Effector memory CD8-positive, alpha-beta T cell (primary cell): ENCODE data around the gene UNC5B.

Experiments
- ATAC-seq: fragments of 150-1000 bp; cut with Tn5 transposase; replicated peaks from 2 replicates; pipeline ENCODE4 v1.10.0; 2021; ENCODE audit warnings: mild to moderate bottlenecking, moderate library complexity
- DNase-seq, 3 experiments: peaks; one replicate each; pipeline ENCODE4 v3.0.0; 2021
- H3K27ac Mint-ChIP-seq, 2 donors: one replicate each; pipeline ENCODE4 v1.8.0; 2022; ENCODE audit warnings: mild to moderate bottlenecking in 2 of 2, mixed read lengths in 2 of 2, moderate library complexity in 2 of 2
- H3K27me3 Mint-ChIP-seq, 2 donors: one replicate each; pipeline ENCODE4 v1.8.0; 2022; ENCODE audit warnings: mixed read lengths in 2 of 2
- H3K36me3 Mint-ChIP-seq: one replicate; pipeline ENCODE4 v1.8.0; 2022; ENCODE audit warnings: mild to moderate bottlenecking, moderate library complexity, mixed read lengths; ENCODE audit not compliant: insufficient read depth
- H3K4me1 Mint-ChIP-seq, 2 donors: one replicate each; pipeline ENCODE4 v1.8.0; 2022; ENCODE audit warnings: low read depth in 2 of 2, mixed read lengths in 2 of 2
- H3K4me3 Mint-ChIP-seq, 2 donors: one replicate each; pipeline ENCODE4 v1.8.0; 2022; ENCODE audit warnings: mild to moderate bottlenecking in 2 of 2, mixed read lengths in 2 of 2, moderate library complexity in 2 of 2
- H3K9me3 Mint-ChIP-seq, 2 donors: one replicate each; pipeline ENCODE4 v1.8.0; 2022; ENCODE audit warnings: mixed read lengths in 2 of 2

Gene UNC5B

DNA sequence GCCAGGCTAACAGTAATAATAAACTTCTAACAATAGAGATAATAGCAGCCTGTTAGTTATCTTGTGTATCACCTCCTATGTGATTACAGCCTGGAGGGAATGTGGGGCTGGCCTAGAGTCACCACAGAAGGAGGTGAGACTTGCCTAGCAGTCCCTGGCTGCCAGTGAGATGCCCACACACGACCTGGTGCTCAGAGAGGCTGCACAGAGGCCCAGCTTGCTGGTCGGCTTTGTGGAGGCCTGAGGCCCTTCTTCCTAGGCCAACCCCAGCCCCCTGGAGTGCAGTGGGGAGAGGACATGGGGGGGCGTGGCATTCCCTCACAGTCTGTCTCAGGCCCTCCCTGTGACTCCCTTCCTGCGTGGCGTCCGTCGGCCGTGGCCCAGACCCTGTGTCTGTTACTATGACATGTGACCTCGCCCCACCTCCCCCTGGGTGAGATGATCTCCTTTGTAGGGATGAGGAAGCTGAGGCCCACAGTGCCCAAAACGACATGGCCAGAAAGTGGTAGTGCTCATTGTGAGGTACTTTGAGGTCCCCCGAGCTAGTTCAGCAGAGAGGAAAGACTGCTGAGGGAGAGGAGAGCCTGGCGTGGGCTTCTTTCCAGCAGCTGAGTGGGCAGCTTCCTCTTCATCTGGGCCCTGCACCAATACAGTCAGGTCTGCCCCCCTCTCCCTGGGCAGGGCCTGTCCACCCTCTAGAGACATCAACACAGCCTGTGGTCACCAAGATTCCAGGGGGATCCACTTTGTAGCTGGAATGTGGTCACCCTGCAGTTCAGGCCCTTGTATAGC, 29.7 kb downstream of the UNC5B start:
- no peak overlapping the region for H3K27ac Mint-ChIP-seq
- H3K27me3 Mint-ChIP-seq = peaks cover 7 to 47% of the 10 kb centered on the region in 2 donors

DNA sequence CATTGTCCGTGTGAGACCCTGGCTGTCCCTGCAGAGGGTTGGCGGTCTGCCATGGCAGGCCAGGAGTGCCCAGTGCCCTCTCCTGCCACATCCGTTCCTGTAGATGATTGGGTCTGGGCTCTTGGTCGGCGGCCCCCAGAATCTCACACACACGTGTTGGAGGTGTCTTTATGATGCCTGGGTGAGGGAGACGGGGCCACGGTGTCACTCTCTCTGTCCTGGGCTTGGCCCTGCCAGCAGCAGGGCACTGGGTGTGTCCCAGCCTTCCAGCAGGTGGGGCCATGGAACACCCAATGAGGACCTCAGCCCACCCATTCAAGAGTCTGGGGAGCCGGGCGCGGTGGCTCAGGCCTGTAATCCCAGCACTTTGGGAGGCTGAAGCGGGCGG, 30.2 kb downstream of the UNC5B start:
- H3K27ac Mint-ChIP-seq = no peak overlapping the region
- H3K27me3 Mint-ChIP-seq = peaks cover 7 to 42% of the 10 kb centered on the region in 2 donors
- H3K4me3 Mint-ChIP-seq = no peak overlapping the region
- DNase-seq (no peak), ATAC-seq (no peak)
- peaks cover 0 to 2% of the 10 kb centered on the region in 2 donors for H3K4me1 Mint-ChIP-seq
- no peaks in the 10 kb centered on the region for H3K9me3 Mint-ChIP-seq
- H3K36me3 Mint-ChIP-seq = no peaks in the 10 kb centered on the region

More for the DNA sequence above, 29.7 kb downstream of the UNC5B start:
- no peak for ATAC-seq
- peaks cover 0 to 2% of the 10 kb centered on the region in 2 donors for H3K4me1 Mint-ChIP-seq
- no peaks in the 10 kb centered on the region for H3K9me3 Mint-ChIP-seq
- DNase-seq = no peak
- no peaks in the 10 kb centered on the region for H3K36me3 Mint-ChIP-seq
- no peak overlapping the region for H3K4me3 Mint-ChIP-seq

DNA sequence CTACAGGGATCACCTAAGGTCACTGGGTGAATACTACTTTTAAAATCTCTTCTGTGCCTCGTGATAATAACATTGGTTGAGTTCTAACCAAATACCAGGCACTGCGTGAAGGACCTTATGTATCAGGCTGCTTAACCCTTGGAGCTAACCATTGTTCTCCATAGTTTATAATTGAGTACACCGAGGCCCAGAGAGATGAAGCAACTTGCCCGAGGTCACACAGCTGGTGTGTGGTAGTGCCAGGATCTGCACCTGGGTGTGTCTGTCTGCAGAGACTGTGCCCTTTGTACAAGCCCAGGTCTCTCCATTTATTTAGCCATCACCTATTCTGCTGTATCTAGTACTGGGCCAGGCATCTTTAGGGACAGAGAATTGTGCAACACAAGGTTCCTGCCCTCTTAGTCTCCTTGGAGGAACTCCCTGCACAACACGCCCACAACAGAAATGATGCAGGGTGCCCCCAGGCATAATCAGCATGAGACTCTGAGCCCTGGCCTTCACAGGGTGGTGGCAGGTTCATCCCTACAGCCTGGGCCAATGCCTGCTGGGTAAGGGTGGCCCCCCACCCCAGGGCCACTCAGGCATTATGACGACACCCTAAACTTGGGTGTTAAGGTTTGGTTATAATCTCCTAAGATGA, 31.5 kb downstream of the UNC5B start:
- DNase-seq (no peak), ATAC-seq (no peak)
- Mint-ChIP-seq H3K9me3 (no peaks in the 10 kb centered on the region), H3K27ac (no peak overlapping the region), H3K4me1 (peaks cover 0 to 2% of the 10 kb centered on the region in 2 donors), H3K27me3 (peaks cover 7 to 42% of the 10 kb centered on the region in 2 donors), H3K36me3 (no peaks in the 10 kb centered on the region), H3K4me3 (no peak overlapping the region)

DNA sequence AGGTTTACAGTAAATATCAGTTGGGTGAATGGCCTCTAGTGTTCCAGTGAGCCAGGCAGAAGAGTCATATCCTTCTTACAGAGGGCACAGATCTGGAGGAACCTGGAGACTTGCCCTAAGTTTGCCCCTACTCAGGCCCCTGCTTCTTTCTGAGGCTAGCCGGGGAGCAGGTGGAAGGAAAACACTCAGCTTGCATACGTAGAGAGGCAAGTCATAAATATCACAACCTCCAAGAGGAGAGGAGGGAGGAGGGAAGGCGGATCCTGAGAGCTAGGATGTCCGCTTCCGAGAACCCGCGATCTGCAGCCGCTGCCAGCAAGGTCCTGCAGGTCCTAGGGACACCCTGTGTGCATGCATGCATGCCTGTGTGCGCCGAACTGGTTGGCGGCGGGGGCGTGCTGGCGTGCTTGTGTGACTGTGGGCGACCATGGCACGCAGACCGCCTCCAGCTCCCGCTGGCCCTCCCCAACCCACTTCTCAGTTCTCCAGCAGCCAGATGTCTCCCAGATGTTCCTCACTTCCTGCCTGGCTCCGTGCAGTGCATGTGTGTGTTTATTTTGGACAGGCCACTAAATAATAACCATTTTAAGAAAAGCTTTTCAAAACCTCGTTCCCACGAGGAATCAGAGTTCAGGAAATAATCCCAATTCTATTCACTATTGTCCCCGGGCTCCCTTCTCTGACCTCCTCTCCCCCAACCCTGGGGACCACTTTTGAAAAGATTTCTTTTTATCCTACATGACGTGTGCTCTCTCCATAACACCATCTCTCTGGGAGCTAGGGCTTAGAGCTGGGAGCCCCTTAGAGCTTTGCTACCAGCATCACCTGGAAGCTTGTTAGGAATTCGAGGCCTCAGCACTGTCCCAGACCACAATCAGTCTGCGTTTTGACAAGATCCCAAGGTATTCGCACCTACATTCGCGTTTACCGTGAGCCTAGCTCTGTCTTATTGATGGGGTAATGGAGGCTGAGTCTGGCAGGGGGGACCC, 32.4 kb downstream of the UNC5B start:
- H3K27me3 Mint-ChIP-seq = peaks cover 7 to 42% of the 10 kb centered on the region in 2 donors
- H3K27ac Mint-ChIP-seq = no peak overlapping the region
- ATAC-seq (no peak), DNase-seq (no peak)
- no peak overlapping the region for H3K4me3 Mint-ChIP-seq
- H3K9me3 Mint-ChIP-seq = no peaks in the 10 kb centered on the region
- H3K36me3 Mint-ChIP-seq = no peaks in the 10 kb centered on the region
- peaks cover 0 to 2% of the 10 kb centered on the region in 2 donors for H3K4me1 Mint-ChIP-seq

DNA sequence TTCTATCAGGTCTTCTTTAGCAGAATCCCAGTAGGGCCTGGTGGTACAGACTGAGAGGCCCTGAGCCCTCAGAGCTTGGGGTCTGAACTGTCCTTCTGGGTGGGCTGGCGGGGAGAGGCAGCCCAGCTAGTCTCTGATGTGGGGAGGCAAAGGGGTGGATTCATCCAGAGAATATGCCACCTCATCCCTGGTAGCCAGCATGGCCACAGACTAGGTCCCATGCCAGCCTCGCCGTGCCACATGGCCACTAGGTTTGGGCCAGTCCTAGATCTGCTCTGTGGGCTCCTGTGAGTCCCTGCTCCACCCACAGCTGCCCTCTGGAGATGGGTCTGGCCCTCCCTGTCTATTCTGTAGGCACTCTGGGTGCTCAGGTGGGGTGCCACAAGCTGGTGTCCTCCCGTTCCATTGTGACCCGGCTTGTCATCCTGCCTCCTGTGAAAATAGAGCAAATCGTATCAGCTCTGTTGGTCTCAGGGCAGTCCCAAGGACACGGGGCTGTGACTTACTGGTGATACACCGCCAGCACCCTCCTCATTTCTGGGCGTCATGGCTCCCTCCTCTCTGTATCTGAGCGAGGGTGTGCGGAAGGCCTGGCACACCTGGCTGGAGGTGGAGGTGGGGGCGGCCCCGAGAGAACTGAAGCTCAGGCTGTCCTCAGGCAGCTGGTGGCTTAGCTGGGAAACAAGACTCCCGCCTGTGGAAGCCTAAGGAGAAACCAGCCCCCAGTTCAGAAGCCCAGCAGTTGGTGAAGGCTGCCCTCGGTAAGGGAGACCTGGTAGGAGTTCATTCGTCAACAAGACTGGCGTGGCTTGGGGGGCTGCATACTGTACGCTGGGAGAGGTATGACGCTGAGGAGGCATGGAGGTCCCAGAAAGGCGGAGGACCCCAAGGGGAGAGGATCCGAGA, 33.3 kb downstream of the UNC5B start:
- Mint-ChIP-seq H3K27me3 (peaks cover 7 to 32% of the 10 kb centered on the region in 2 donors), H3K4me1 (peaks cover 0 to 2% of the 10 kb centered on the region in 2 donors), H3K27ac (no peak overlapping the region), H3K4me3 (no peak overlapping the region), H3K9me3 (no peaks in the 10 kb centered on the region), H3K36me3 (no peaks in the 10 kb centered on the region)
- ATAC-seq = no peak
- no peak for DNase-seq

DNA sequence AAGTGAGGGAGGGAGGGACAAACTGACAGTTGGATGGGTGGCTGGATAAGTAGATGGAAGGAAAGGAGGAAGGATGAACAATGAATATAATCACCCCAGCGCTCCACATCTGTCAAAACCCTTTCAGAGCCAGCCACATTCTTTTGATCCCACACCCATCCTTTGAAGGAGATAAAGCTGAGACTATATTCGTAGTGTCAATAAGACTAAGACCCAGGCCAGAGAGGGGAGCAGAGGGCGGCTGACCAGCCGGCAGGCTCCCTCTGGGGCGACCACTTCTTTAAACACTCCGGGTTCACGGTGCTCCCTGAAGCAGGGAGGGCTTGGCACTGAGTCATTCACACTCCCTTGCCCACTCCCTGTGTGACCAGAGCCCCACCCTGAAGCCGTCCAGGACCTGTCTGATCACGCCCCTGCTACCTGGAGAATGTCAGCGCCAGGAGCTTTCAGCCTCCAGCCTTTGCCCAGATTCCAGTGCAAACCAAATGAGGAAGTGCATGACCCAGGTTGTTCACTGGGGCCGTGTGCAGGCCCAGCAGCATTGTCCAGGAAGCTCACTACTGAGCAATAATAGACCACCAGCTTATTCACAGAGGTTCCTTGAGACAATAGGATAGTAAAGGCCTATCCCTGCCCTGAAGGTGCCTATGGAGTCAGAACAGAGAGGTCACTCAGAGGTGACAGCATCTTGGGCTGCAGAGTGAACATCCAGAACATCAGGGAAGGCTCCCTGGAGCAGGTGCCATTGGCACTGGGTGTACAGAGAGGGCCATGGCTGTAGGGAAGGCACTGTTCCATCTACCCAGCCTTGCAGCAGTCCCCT, 34.4 kb downstream of the UNC5B start:
- H3K27ac Mint-ChIP-seq = no peak overlapping the region
- DNase-seq (no peak), ATAC-seq (no peak)
- H3K27me3 Mint-ChIP-seq = peaks cover 7 to 29% of the 10 kb centered on the region in 2 donors
- H3K4me1 Mint-ChIP-seq = peaks cover 0 to 2% of the 10 kb centered on the region in 2 donors
- H3K36me3 Mint-ChIP-seq = no peaks in the 10 kb centered on the region
- H3K9me3 Mint-ChIP-seq = no peaks in the 10 kb centered on the region
- no peak overlapping the region for H3K4me3 Mint-ChIP-seq

DNA sequence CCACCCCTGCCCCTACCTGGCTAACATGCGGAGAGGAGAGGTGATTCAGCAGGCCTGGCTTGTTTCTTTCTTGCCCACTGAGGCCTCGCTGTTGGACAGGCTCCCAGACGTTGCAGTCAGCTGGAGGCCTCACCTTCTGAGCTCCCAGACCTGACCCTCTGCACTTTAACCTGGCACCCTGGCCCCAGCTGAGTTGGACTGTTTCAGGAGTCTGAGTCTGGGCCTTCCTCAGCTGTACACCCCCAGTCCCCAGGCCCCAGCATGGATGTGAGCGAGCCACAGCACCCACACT, 35.0 kb downstream of the UNC5B start:
- no peak overlapping the region for H3K4me3 Mint-ChIP-seq
- peaks cover 7 to 31% of the 10 kb centered on the region in 2 donors for H3K27me3 Mint-ChIP-seq
- no peak overlapping the region for H3K27ac Mint-ChIP-seq
- ATAC-seq = no peak
- DNase-seq = no peak
- H3K36me3 Mint-ChIP-seq = no peaks in the 10 kb centered on the region
- no peaks in the 10 kb centered on the region for H3K9me3 Mint-ChIP-seq
- peaks cover 0 to 2% of the 10 kb centered on the region in 2 donors for H3K4me1 Mint-ChIP-seq

DNA sequence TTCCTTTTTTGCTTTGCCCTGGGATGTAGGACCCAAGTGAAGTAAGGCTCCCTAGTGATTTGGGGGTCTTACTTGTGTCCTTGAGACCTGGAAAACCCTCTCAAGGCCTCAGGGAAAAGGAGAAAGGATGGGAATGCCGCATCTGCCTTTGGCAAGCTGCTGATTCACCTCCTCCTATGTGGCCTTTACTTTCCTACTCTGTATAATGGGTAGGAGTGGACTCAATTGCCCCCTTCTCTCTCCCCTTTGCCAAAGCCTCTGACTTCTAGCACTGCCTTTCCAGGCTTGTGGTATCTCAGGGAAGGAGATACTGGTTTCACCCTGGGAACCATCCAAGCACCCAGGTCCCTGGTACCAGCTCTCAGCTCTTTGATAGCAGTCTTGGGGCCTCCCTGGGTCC, 35.4 kb downstream of the UNC5B start:
- no peak overlapping the region for H3K27ac Mint-ChIP-seq
- no peaks in the 10 kb centered on the region for H3K9me3 Mint-ChIP-seq
- peaks cover 7 to 34% of the 10 kb centered on the region in 2 donors for H3K27me3 Mint-ChIP-seq
- DNase-seq (no peak), ATAC-seq (no peak)
- no peak overlapping the region for H3K4me3 Mint-ChIP-seq
- H3K4me1 Mint-ChIP-seq = peaks cover 0 to 2% of the 10 kb centered on the region in 2 donors
- H3K36me3 Mint-ChIP-seq = no peaks in the 10 kb centered on the region

DNA sequence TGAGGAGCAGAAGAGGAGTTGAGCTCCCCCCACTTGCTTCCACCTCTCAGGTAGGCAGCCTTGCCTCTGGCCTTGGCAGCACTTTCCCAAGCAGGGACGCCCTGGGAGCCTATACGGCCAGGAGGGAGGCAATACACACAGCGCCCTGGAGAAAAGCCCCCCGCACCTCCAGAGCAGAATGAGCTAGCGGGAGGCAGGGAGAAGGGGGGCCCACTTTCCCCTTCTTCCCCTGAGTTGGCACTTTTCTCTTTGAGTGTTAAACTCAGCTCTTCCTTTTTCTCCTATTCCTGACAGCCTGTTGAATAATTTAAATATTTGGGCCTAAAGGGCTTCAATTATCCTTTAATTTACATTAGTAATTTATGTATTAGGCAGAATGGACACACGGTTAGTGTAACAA, 35.8 kb downstream of the UNC5B start:
- Mint-ChIP-seq H3K27me3 (peaks cover 7 to 34% of the 10 kb centered on the region in 2 donors), H3K4me1 (peaks cover 0 to 2% of the 10 kb centered on the region in 2 donors), H3K9me3 (no peaks in the 10 kb centered on the region), H3K27ac (no peak overlapping the region), H3K36me3 (no peaks in the 10 kb centered on the region), H3K4me3 (no peak overlapping the region)
- DNase-seq = no peak
- ATAC-seq = no peak

DNA sequence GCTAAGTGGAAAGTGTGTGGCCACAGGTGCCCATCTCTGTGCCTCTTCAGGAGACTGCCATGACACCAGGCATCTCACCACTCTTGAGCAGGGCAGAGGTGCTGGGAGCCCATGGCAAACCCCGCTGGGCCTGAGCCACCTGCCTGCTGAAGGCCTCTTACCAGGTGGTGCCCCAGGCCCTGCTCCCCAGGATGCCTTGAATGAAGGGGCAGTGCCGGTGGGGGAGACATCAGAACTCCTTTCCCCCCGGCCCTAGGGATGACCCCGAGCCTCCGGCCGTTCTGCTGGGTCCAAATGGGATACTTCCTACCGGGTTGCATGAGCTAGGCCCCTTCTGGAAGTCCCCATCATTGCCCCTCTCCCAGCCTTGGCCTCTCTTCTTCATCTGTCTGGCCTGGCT, 37.6 kb downstream of the UNC5B start:
- no peak overlapping the region for H3K4me3 Mint-ChIP-seq
- H3K36me3 Mint-ChIP-seq = no peaks in the 10 kb centered on the region
- H3K4me1 Mint-ChIP-seq = no peaks in the 10 kb centered on the region
- H3K27ac Mint-ChIP-seq = no peak overlapping the region
- no peaks in the 10 kb centered on the region for H3K9me3 Mint-ChIP-seq
- peaks cover 2 to 29% of the 10 kb centered on the region in 2 donors for H3K27me3 Mint-ChIP-seq
- DNase-seq (no peak), ATAC-seq (no peak)

DNA sequence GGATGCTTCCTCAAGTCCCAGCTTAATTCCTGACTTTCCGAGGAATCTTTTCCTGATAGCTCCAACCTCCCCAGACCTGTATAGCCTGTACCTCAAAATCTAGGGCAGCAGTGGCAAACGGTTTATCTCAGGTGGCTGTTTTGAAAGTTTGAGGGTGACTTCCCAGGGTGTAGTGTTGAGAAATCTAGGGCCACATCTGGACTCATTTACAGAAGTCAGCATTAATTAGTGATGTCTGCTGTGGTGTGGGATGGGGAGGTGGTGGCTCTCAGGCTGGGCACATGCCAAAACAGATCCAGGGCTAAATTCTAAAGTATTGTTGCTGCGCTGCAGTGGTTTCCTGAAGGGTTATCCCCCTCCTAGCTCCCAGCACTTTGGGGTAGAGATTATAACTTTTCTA, 38.0 kb downstream of the UNC5B start:
- no peaks in the 10 kb centered on the region for H3K36me3 Mint-ChIP-seq
- H3K27me3 Mint-ChIP-seq = peaks cover 0 to 29% of the 10 kb centered on the region in 2 donors
- no peak overlapping the region for H3K27ac Mint-ChIP-seq
- no peak for ATAC-seq
- no peaks in the 10 kb centered on the region for H3K4me1 Mint-ChIP-seq
- no peak for DNase-seq
- H3K9me3 Mint-ChIP-seq = no peaks in the 10 kb centered on the region
- no peak overlapping the region for H3K4me3 Mint-ChIP-seq

DNA sequence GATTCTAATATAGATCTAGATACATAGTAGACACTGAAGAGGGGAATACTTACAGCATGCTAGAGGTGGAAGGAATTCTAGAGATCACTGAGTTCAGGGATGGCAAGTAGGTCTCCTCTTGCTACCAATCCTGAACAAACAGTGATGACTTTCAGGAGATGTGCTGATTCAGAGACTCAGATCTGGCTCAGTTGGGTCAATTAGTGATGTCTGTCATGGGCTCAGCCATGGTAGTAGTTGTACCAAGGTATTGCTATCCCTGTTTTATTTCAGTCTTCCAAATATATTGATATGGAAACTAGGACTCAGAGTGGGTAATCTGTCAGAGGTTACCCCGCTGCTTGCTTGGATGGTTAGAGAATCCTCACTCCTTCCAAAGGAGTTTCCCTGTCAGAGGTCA, 38.5 kb downstream of the UNC5B start:
- DNase-seq (no peak), ATAC-seq (no peak)
- no peaks in the 10 kb centered on the region for H3K4me1 Mint-ChIP-seq
- no peak overlapping the region for H3K4me3 Mint-ChIP-seq
- no peaks in the 10 kb centered on the region for H3K9me3 Mint-ChIP-seq
- H3K27me3 Mint-ChIP-seq = peaks cover 0 to 29% of the 10 kb centered on the region in 2 donors
- no peak overlapping the region for H3K27ac Mint-ChIP-seq
- no peaks in the 10 kb centered on the region for H3K36me3 Mint-ChIP-seq
